Measurements from ENCODE around the gene DAD1. TPM values are rescaled to one million over a fixed set of nuclear protein-coding genes. Genes with fewer than 3 reads are reported as not detected.

DAD1 gene
- total RNA-seq, 1 donor from 2014 or later = 145 TPM

DNA sequence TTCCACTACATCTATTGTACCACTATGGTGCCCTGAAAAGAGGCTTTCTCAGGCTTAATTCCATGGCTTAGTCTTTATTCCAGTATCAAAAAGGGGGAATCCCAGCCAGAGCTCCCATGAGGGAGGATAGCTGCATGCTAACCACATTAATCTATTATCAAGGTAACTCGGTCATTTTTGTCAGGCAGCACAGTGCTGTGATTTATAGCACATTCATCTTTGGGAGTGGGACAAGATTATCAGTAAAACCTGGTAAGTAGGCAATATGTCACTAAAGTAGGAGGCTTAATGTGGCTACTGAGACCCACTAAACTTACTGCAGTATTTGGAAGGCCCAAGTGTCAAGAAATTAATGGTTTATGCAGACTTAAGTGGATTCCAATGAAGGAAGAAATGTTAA is 58.9 kb downstream of the DAD1 start:
- intact Hi-C loops (cut with DNase I) = no loop called here

DNA sequence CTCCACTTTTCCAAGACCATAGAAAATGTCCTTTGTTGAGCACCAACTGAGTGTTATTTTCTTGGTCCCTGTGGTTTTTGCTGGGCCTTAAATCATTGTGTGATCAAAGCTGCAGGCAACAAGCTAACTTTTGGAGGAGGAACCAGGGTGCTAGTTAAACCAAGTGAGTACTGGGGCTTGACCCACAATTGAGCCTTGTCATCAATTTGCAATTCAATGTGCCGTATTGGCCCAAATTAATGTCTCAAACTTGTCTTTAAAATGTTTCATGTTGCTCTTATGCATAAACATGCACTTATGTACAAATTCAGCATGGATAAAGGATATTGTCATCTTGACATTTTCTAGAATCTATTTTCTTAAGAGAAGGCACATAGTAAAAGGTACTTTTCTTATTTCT is 62.3 kb downstream of the DAD1 start:
- TF ChIP-seq, protein P1, sequence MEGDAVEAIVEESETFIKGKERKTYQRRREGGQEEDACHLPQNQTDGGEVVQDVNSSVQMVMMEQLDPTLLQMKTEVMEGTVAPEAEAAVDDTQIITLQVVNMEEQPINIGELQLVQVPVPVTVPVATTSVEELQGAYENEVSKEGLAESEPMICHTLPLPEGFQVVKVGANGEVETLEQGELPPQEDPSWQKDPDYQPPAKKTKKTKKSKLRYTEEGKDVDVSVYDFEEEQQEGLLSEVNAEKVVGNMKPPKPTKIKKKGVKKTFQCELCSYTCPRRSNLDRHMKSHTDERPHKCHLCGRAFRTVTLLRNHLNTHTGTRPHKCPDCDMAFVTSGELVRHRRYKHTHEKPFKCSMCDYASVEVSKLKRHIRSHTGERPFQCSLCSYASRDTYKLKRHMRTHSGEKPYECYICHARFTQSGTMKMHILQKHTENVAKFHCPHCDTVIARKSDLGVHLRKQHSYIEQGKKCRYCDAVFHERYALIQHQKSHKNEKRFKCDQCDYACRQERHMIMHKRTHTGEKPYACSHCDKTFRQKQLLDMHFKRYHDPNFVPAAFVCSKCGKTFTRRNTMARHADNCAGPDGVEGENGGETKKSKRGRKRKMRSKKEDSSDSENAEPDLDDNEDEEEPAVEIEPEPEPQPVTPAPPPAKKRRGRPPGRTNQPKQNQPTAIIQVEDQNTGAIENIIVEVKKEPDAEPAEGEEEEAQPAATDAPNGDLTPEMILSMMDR (IDR thresholded peaks at IDR 0.05) = no peak
- TF ChIP-seq POLR2AphosphoS5 (IDR thresholded peaks at IDR 0.05; ENCODE audit: insufficient read depth in 1 of 2, low read depth in 1 of 2) (no peak), POLR2A (IDR thresholded peaks at IDR 0.05) (no peak)
- intact Hi-C loops (cut with DNase I) = no loop called here
- no peaks in the 10 kb centered on the region for H3K27me3 ChIP-seq
- H3K27ac ChIP-seq = no peak overlapping the region
- no peak overlapping the region for H3K4me3 ChIP-seq
- no peaks in the 10 kb centered on the region for H3K36me3 ChIP-seq
- H3K4me1 ChIP-seq = no peaks in the 10 kb centered on the region
- DNase-seq (ENCODE audit: extremely low spot score in 2 of 2) = no peak
- H3K9me3 ChIP-seq = no peaks in the 10 kb centered on the region

More for the DNA sequence above, 58.9 kb downstream of the DAD1 start:
- H3K27me3 ChIP-seq = no peaks in the 10 kb centered on the region
- TF ChIP-seq, protein P1 (IDR thresholded peaks at IDR 0.05) = no peak
- TF ChIP-seq POLR2A (IDR thresholded peaks at IDR 0.05) (no peak), POLR2AphosphoS5 (IDR thresholded peaks at IDR 0.05; ENCODE audit: insufficient read depth in 1 of 2, low read depth in 1 of 2) (no peak)
- no peaks in the 10 kb centered on the region for H3K9me3 ChIP-seq
- no peak for DNase-seq (ENCODE audit: extremely low spot score in 2 of 2)
- no peaks in the 10 kb centered on the region for H3K36me3 ChIP-seq
- no peaks in the 10 kb centered on the region for H3K4me1 ChIP-seq
- H3K4me3 ChIP-seq = no peak overlapping the region
- no peak overlapping the region for H3K27ac ChIP-seq

DNA sequence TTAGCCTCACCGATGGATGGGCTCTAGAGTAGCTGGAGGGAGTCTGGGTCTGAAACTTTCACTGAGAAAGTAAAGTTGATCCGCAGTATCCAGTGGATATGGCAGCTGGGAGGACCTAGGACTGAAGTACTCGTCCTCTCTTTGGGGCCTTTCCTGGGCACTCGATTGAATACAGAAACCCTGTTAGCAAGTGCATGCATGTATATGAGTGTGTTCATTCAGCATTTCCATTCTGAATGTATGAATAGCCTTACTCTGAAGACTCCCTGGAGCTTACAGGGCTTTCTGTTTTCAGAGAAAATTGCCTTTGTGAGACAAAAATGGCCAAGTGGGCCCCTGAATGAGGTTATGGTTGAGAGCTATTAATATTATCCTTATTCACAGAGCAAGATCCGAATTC is 62.8 kb downstream of the DAD1 start:
- H3K4me3 ChIP-seq = no peak overlapping the region
- no peaks in the 10 kb centered on the region for H3K27me3 ChIP-seq
- no peak overlapping the region for H3K27ac ChIP-seq
- H3K36me3 ChIP-seq = no peaks in the 10 kb centered on the region
- no peak for DNase-seq (ENCODE audit: extremely low spot score in 2 of 2)
- H3K9me3 ChIP-seq = no peaks in the 10 kb centered on the region
- intact Hi-C loops (cut with DNase I) = no loop called here
- peaks cover 3% of the 10 kb centered on the region for H3K4me1 ChIP-seq
- TF ChIP-seq, protein P1 (IDR thresholded peaks at IDR 0.05) = no peak
- TF ChIP-seq POLR2AphosphoS5 (IDR thresholded peaks at IDR 0.05; ENCODE audit: insufficient read depth in 1 of 2, low read depth in 1 of 2) (no peak), POLR2A (IDR thresholded peaks at IDR 0.05) (no peak)

DNA sequence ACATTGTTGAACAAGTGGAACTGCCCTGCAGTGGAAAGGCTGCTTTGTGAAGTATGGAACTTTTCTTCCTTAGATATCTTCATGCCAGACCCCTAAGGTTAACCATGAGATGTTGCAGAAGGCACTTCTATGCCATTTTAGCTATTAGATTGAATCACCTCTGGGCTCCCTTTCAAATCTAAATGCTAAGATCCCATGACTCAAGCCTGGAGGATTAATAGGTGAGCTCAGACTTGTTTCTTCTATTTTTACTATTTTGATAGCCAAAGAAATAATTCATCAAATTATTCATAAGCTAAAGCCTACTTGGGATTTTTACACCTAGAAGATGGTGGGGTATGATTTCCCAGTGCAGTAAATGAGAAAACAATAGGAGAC is 64.3 kb downstream of the DAD1 start:
- no peak for DNase-seq (ENCODE audit: extremely low spot score in 2 of 2)
- TF ChIP-seq POLR2AphosphoS5 (IDR thresholded peaks at IDR 0.05; ENCODE audit: insufficient read depth in 1 of 2, low read depth in 1 of 2) (peak in 1 of 2 donors; percentile 35), POLR2A (IDR thresholded peaks at IDR 0.05) (no peak)
- Histone ChIP-seq H3K27me3 (no peaks in the 10 kb centered on the region), H3K9me3 (no peaks in the 10 kb centered on the region), H3K36me3 (no peaks in the 10 kb centered on the region), H3K4me1 (peaks cover 18% of the 10 kb centered on the region), H3K27ac (no peak overlapping the region), H3K4me3 (no peak overlapping the region)
- intact Hi-C loops (cut with DNase I) = no loop called here

DNA sequence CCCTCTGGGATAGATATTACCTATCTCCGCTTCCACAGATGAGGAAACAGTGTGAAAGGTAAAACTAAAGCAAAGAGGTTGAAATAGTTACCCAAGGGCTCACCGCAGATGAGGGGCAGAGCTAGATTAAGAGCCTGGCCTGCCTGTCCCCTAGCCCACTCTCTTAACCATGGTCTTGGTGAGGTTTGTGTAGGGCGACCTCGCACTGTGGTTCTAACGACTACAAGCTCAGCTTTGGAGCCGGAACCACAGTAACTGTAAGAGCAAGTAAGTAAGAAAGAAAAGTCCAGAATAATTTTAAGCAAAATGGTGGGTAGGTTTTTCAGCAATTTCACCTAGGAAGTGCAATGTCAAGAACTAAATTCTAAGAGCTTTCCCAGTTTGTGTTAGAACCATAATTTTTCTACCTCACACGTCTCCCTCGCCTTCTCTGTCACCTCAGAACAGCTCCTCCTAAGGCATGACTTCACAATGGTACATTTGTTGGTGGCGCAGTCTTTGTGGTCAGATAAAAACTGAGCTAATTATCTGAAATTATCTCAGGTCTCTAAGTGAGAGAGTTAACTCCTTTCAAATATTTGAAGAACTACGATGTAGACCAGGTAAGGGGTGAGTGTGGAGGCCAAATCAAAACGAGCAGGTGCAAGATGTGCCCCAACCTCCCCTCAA is 64.8 kb downstream of the DAD1 start:
- no peak overlapping the region for H3K27ac ChIP-seq
- no peaks in the 10 kb centered on the region for H3K36me3 ChIP-seq
- H3K4me3 ChIP-seq = no peak overlapping the region
- TF ChIP-seq POLR2AphosphoS5 (IDR thresholded peaks at IDR 0.05; ENCODE audit: insufficient read depth in 1 of 2, low read depth in 1 of 2) (no peak), POLR2A (IDR thresholded peaks at IDR 0.05) (no peak)
- TF ChIP-seq, protein P1 (IDR thresholded peaks at IDR 0.05) = no peak
- H3K4me1 ChIP-seq = peaks cover 22% of the 10 kb centered on the region
- no peaks in the 10 kb centered on the region for H3K9me3 ChIP-seq
- no peak for DNase-seq (ENCODE audit: extremely low spot score in 2 of 2)
- intact Hi-C loops (cut with DNase I) = no loop called here
- no peaks in the 10 kb centered on the region for H3K27me3 ChIP-seq
